ENCODE data around the gene PKHD1.

Gene PKHD1

DNA sequence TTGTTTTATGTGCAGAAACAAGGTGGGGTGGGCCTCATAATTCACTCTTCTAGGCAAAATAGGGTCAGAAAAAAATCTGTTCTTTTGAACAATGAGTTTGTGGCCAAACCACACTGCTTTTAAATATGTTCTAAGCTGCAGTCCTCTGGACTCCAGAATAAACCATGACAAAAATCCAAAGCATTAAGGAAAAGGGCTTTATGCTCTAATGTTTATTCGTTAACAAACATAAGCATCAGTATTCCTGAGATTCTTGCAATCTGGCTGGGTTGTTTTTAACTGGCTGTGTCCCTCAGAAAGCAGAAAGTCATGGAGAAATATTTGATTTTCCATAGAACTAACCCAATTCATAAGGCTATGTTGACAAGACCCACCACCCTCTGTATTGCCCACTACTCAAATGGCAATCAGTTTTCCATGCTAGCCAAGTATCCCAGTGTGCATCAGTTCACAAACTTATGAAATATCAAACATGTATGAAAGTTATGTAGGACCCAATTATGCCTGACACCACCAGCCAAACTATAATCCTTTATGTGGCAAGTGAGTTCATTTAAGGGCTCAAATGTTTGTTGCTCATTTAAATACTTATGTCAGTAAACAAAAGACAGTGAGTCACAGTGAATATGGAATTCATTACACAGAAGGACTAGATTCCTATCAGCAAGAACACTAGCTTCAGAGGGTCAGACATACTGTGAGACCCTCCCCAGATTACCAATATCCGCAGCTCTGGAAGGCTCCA is 45.1 kb downstream of the PKHD1 start:
- DNase-seq, result no peak

DNA sequence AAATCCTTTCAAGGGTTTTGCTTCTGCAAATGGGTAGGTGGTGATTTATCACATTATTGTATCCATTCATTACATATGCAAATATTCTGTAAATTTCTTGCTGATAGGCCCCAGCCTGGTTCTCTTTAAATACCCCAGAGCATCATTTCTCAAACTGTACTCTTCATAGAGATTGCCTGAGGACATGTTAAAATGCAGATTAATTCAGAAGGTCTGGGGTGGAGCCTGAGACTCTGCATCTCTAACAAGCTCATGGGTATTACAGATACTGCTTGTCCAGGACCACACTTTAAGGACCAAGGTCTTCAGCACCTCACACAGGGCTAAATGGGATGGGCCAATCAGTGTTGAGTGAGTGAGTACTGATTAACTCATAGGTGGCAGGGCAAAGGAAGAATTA is 46.3 kb downstream of the PKHD1 start:
- DNase-seq, result no peak

DNA sequence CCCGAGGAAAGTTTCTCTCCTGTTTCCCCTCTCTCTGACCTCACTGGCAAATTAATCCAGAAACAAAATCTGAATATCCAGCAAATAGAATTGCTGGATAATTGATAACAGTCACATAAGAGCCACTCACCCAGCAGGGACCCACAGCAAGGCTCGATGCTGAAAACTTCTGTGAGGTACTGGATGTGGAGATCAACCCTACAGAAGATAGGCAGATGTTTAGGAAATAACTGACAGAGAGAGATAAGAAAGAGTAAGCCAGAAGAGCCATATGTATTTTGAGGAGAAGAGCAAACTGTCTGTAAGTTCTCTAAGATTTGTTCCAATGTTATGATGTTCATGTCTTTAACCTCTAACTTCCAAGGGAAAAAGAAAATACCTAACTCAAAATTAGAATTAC is 59.7 kb downstream of the PKHD1 start:
- DNase-seq, result no peak

DNA sequence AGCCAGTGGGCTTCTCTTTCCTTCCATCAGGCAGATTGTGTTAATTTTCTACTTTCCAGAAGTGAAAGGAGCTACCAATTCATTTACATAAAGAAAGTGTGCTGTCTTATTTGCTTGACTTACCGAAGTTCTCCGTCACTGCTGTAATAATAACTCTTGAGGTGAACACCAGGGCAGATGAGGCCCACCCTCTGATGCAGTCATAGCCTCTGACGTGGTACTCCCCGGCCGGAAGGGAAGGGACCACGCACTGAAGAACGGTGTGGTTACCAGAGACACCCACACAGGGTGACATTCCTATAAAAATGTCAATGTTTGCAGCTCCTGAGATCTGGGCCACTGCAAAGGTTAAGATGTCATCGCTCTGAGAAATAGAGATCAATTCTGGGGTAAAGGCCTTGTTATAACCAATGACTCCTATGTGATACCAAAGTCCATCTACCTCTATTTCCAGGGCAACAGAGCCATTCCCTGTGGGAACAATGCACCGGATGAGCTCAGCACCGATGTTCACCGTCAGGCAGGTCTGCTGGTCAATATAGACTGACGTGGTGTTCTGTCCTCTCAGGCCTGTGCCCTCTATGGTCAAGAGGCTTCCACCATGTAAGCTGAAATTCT is 62.9 kb downstream of the PKHD1 start:
- DNase-seq, result no peak

DNA sequence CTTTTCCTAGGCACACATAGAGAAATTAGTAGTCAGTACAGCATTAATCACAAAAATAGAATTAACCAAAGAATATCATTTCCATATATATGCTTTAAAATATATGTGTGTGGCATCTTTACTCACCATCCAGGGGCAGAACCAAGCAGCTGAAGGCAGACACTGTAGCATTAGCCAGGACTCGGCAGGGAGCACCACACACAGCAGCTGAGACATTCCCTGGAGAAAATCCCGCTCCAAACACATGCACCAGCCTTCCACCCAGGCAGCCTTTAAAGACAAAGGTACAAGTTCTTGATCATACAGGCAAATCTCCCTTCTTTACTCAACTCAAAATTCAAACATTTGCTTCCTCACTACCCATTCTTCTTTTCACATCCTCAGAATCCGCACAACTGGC is 64.7 kb downstream of the PKHD1 start:
- DNase-seq, result no peak

DNA sequence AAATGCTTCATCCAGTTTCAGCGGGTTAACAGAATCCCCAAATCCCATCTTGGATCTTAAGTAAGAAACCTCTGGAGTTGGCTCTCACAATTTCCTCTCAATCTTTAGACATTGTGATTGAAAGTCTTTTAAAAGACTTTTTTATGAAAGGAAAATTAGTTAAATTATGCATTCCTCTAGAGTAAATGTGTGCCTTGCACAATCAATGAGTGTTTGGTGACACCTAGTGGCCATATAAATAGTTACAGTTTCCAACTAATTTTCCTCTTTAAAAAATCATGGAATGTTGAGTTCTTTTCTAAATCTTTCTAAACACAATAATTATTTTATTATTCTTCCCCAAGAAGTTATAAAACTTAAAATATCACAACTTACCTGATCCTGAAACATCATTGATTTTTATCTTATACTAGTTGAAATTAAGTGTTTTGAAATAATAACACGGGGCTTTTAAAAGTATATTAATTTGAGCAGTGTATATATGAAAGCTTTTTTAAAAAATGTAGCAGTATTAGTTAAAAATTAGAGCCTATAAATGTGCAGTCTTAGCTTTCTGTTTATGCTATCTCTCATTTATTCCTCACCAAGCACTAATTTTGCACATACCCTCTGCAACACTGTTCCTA is 66.4 kb downstream of the PKHD1 start:
- no peak for DNase-seq

DNA sequence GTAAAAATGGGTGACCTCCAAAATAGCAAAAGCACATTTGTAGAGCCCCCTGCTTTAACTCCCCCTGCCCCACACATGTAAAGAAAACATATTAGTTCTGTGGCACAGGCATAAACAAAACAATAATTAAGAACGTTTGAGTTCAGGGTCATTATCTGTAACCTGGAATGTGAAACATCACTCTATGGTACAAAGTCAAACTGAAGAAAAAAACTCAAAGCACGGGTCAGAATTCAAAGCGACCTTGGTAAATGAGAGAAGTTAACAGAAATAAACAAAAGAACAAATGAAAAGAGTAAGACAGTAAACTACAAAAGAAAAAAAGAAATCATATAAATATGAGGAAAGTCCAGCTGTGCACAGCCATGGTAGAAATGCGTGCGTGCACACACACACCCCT is 67.5 kb downstream of the PKHD1 start:
- DNase-seq, result no peak

DNA sequence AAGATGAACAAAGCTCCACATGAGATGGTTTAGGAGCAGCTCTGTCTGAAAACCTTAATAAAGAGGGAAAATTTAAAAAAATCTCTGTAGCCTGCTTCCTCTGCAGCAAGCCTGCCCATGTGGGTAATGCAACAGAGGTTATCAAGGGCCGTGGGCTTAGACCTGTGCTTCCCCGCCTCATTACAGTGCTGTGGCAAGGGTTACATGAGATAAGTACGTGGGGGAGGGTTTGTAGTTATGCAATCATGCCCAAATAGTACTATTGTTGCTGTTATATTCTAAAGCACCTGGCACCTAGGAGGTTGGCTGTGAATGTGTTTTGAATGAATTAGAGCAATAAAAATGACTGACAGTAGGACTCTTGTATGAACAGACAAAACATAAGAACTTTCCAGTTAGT is 68.3 kb downstream of the PKHD1 start:
- no peak for DNase-seq

DNA sequence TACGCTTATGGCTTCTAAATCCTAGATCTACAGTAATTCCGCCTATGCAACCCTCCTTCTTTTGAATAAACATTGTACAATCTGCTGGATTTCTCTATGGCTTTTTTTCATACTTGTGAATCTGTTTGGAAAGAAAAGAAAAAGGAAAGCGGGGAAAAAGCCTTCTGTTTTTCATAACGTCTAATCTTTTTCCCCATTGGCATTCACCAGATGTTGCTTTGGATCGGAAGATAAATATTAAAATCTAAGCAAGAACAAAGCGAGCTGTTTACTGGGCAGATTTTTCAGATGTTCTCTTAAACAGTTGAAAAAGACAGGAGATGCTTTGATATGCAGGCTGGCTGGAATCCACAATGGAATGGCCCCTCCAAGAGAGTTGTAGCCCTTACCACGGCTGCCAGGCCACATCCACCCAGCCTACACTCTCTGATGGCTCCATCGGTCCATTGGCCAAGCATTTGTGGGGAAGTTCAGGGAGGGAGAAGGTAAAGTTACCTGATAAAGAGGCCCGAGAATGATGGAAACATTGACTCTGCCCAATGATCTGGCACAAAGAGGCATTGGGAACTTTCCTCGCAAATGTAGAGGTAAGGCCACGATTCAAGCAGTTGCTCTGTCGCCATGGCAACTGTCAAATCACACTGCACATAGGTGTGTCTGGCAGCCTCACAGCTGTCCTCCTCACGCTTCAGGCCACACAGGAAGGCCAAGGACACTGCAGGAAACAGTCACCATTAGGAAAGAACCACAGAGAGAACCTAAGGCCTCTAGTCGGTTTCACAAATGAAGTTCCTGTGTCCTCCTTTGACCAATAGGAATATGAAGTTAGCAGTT is 70.3 kb downstream of the PKHD1 start:
- DNase-seq, result no peak

DNA sequence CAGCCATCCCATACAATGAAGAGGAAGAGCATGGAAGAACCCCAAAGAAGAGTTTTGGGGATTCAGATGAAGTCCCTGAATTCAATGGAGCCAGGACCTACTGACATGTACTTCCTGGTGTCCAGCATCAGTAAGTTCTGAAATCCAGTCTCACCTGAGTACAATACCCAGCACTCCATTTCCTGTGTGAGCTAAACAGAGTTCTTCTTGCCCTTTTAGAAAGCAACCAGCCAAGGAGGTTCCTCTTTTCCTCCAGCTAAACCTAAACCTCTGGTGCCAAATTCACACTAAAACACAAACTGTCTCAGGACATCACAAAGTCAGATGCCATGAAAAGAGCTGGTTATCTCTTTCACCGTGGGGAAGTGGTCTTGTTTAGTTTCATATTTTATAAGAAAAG is 71.5 kb downstream of the PKHD1 start:
- no peak for DNase-seq

DNA sequence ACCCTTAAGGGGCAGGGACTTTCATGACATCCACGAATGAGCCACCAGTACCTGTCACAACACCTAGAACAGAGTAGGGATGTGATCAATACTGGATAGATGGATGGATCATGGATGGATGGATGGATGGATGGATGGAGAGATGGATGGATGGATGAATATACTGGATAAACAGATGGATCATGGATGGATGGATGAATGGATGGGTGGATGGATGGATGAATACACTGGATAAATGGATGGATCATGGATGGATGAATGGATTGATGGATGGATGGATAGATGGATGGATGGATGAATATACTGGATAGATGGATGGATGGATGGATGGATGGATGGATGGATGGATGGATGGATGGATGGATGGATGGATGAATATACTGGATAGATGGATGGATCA is 73.0 kb downstream of the PKHD1 start:
- no peak for DNase-seq

DNA sequence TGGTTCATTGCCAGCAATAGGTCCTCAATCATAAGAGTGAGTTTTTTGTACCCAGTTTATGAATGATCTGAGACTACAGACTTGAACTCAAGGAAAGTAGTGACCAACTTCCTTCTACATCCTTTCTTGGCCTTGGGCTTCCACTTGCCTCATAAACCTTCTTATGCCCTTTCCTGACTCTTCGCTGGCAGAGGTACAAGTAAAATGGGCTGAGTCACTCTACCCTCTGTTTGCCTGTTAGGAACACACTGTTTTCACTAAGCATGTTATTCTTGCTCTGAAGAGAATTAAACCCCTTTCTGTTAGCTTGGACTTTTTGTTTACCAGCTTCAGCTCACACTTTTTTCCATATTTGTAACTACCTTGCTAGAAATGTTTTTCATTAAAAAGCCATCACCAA is 74.4 kb downstream of the PKHD1 start:
- DNase-seq, result no peak

DNA sequence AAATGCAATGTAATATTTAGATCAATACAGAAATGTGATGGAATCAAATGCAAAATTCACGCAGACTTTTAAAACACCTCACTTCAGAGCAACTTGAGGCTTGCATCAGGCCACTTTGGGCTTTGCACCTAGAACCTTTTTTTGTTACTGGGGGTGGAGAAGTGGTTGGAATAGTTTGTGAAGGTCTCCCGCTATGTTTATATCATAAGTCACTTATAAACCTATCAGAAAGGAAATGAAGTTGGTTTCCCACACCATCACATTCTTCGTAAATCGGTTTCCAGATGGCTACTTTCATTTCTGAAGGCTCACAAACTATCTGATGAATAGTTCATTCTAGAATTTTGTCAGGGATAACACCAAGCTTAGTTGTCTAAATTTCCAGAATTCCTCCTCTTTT is 74.8 kb downstream of the PKHD1 start:
- DNase-seq, result no peak

DNA sequence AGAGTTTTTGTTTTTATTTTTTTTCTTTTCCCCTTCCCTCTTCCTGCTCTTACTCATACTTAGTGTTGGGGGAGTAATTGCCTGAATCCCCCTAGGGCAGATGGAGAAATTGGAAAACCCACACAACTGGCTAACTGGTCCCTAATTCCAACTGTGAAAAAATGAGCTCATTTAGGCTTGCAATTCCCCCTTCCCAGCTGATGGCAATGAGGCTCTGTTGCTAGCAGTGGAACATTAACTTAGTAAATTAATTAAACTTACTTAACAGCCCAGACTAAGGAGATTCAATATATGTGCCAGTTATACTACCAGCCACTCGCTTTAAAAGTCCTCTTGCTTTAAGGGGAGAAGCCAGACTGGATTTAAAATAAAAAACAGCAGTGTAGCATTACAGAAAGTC is 76.6 kb downstream of the PKHD1 start:
- no peak for DNase-seq

DNA sequence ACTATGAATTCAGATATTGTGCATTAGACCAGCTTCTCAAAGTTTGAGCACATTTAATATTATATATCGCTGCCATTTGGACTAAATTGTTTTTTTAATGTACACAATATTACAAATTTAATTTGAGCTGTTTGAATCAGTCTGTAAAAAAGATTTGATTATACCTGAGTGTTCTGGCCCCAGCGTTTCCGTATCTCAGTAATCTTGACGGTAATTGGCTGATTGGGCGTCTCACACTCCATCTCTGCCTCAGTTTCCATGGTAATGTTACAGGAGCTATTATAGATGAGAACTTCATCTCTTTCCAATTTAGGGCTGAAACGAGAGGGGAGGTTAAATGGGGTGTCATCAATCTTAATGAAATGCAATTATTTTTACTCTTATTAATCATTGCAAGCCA is 77.3 kb downstream of the PKHD1 start:
- DNase-seq, result no peak

DNA sequence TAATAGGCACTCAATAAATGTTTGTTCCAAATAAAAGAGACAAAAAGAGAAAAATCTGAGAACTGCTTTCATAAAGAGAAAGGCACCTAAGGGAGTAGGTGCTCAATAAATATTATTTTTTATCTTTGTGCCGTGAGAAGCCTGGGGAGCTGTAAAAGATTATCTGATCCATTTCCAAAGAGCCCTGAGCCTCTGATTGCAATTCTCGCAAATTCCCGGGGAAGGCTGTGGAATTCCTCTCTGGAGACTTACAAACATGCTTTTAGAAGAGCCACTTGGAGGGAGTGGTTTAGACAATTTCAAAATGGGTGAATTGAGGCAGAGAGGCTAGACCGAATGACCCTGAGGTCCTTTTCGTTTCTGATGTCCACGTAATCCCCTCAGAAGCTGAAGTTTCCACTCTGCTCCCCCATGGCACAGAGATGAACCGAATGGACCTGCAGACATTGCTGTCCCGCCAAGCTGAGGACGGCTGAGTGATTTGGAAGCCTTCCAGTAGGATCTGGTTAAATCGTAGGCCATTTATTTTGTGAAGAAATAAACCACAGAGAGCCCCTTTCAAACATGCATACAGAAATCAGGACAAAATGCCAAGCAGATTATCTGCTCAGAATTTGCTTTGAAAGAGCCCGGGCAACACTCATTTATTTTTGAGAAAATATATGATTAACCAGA is 77.8 kb downstream of the PKHD1 start:
- no peak for DNase-seq

DNA sequence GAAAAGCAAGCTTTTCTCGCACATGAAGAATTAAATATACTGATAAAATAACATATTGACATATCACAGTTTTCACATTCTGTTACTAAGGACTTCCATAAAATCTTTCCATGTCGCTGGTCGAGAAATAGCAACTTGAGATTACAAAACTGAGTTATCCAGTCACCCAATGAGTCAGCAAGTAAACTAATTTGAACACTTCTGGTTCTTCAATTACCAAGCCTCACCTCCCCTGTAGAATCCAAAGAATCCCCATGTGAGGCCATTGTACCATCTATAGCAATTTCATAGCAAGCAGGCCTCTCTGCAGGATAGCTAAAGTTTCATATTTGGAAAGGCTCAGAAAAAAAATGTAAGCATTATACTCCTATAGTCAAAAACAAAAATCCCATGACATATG is 87.3 kb downstream of the PKHD1 start:
- no peak for DNase-seq

DNA sequence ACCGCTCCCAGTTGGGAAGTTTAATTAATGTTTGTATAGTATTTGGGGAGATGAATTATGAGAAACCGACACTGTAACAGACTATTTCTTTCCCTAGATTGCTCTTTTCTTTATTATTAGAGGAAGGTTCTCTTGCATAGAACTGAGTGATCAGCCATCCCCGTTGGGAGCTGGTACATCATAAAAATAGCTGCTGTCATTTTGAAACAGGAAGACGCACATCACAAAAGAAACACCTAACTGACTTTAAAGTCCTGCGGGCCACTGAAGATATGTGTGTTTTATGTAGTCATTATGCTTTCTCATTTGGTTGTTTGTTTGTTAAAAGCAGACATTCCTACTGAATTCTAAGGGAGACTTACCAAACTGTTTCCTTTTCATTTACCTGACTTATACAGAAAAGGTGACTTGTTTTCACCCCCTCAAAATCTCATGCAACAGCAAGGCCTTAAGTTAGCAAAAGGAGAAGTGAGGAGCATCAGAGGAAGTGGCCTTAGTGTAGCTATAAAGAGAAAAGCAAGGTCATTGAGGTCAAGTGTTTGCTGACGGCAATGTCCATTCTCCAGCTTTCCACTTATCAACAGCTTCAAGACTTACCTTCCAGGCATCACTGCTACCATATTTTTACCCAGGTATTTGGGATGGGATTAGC is 91.0 kb downstream of the PKHD1 start:
- no peak for DNase-seq

DNA sequence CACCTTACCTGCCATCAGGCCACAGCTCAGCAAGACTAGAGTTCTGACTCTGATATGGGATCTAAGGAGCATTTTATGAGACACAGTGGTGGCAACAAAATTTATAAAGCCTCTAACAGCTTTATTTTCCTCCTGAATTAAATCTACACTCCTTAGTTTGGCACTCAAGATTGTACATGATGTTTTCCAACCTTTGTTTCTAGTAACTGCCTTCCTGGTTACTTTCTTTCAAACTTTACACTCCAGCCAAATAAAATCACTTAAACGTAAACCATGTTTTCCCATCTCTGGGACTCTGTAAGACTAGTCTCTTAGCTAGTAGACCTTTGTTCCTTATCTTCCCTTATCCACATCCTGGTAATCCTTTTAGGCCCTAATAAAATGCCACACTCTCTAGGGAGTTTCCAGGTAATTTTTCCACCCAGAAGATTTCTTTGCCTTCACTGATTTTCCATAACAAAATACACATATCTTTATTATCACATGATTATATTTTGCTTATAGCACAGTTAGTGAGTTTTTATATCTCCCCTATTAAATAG is 92.1 kb downstream of the PKHD1 start:
- DNase-seq, result no peak

DNA sequence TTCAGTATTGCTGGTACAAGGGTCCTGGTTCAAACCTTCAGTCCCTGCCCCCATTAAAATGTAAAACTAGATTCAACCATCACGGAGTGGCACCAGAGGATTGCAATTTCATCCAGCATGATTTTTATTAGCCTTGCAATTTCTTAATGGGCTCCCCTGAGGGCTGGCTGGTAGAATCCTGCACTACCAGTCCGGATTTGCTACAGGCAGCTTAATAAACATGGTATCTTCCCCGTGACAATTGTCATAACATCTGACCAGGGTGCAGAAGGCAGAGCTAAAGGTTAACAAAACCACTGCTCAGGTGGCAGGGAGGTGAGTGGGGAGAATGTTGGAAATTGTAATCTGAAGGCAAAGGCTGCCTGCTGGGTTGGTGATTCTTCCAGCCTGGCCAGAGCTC is 94.5 kb downstream of the PKHD1 start:
- no peak for DNase-seq

DNA sequence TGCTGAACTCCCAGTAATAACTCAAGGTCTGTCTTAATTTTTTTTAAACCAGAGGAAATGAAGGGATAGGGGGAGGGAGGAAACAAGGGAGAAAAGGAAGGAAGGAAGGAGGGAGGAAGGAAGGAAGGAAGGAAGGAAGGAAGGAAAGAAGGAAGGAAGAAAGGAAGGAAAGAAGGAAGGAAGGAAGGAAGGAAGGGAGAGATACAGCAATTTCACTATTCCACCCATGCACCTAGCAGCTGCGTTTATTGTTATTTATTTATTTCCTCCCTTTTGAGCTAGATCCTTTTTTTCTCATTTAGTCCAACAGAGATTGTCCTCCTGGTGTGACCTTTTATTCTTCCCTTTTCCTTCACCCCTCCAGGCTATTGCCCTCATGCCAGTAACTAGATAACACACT is 97.6 kb downstream of the PKHD1 start:
- DNase-seq, result no peak

DNA sequence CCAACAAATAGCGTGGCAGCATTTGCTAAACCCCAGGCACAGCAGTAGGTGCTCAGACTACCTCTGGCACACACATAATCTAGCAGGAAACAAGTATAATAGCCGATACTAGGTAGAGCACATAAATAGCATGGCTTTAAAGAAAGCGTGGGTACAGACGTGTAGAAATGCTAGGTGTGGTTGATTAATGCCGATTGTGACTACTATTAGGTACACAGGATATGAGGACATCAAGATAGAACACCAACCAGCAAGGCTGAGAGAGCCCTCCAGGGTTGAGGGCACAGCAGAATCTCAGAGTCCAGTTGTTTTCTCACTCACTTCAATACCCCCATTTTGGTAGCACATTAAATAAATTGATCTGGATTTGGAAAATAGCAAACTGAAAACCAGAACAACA is 100.5 kb downstream of the PKHD1 start:
- DNase-seq, result no peak
